Neural progenitor cell (in vitro differentiated cells): Measurements from ENCODE around the gene GRM8. TPM values are rescaled to one million over a fixed set of nuclear protein-coding genes. Genes with fewer than 3 reads are reported as not detected.

Experiments
- DNase-seq: peaks from one replicate; pipeline ENCODE4 v3.0.0-alpha.2; 2016; ENCODE audit warnings: low spot score
- H2AFZ ChIP-seq: fragments of 200-600 bp; sonication (generic); replicated peaks from 2 replicates; pipeline ENCODE4 v1.6.1; 2016; ENCODE audit warnings: antibody characterized with exemption
- H3F3A ChIP-seq: fragments of 200-600 bp; sonication (generic); 2 replicates; pipeline ENCODE4 v1.6.1; 2016; ENCODE audit warnings: antibody characterized with exemption, low read depth
- H3K27ac ChIP-seq: fragments of 200-600 bp; sonication (generic); 2 replicates; pipeline ENCODE4 v1.5.1; 2016; ENCODE audit warnings: mild to moderate bottlenecking
- H3K27me3 ChIP-seq: fragments of 200-600 bp; sonication (generic); 2 replicates; pipeline ENCODE4 v1.6.1; 2016; ENCODE audit warnings: mild to moderate bottlenecking, moderate library complexity
- H3K36me3 ChIP-seq: fragments of 200-600 bp; sonication (generic); 2 replicates; pipeline ENCODE4 v1.5.1; 2016
- H3K4me1 ChIP-seq: fragments of 200-600 bp; sonication (generic); 2 replicates; pipeline ENCODE4 v1.6.1; 2016; ENCODE audit warnings: mixed run types
- H3K4me2 ChIP-seq: fragments of 200-600 bp; sonication (generic); 2 replicates; pipeline ENCODE4 v1.6.1; 2016
- H3K4me3 ChIP-seq: fragments of 200-600 bp; sonication (generic); 2 replicates; pipeline ENCODE4 v1.5.1; 2016
- H3K79me2 ChIP-seq: fragments of 200-600 bp; sonication (generic); 2 replicates; pipeline ENCODE4 v1.6.1; 2016; ENCODE audit warnings: low read depth
- H3K9ac ChIP-seq: fragments of 200-600 bp; sonication (generic); 2 replicates; pipeline ENCODE4 v1.6.1; 2016
- H3K9me3 ChIP-seq: fragments of 200-600 bp; sonication (generic); 2 replicates; pipeline ENCODE4 v1.5.1; 2016; ENCODE audit warnings: low read depth
- H4K20me1 ChIP-seq: fragments of 200-600 bp; sonication (generic); 2 replicates; pipeline ENCODE4 v1.6.1; 2016; ENCODE audit warnings: low read depth
- H3K27ac Mint-ChIP-seq: 3 replicates; pipeline ENCODE4 v1.8.0; 2021; ENCODE audit warnings: mixed read lengths
- H3K27me3 Mint-ChIP-seq: 2 replicates; pipeline ENCODE4 v1.8.0; 2022; ENCODE audit warnings: low read depth, mild to moderate bottlenecking, inconsistent platforms, moderate library complexity, mixed read lengths; ENCODE audit not compliant: insufficient read depth
- H3K36me3 Mint-ChIP-seq: 3 replicates; pipeline ENCODE4 v1.8.0; 2021; ENCODE audit warnings: mixed read lengths
- H3K4me1 Mint-ChIP-seq: 3 replicates; pipeline ENCODE4 v1.8.0; 2021; ENCODE audit warnings: mixed read lengths
- H3K4me3 Mint-ChIP-seq: 3 replicates; pipeline ENCODE4 v1.8.0; 2021; ENCODE audit warnings: mild to moderate bottlenecking, moderate library complexity, mixed read lengths
- H3K9me3 Mint-ChIP-seq: 3 replicates; pipeline ENCODE4 v1.8.0; 2020; ENCODE audit warnings: mixed read lengths
- CTCF ChIP-seq: fragments of 200-600 bp; sonication (generic); IDR thresholded peaks from 2 replicates; pipeline ENCODE4 v1.5.1; 2017; ENCODE audit warnings: antibody characterized with exemption, mild to moderate bottlenecking
- EZH2 ChIP-seq: fragments of 200-600 bp; sonication (generic); IDR thresholded peaks from 2 replicates; pipeline ENCODE4 v1.6.1; 2017; ENCODE audit warnings: antibody characterized with exemption, mild to moderate bottlenecking, moderate library complexity
- EZH2phosphoT487 ChIP-seq: fragments of 200-600 bp; sonication (generic); IDR thresholded peaks from 2 replicates; pipeline ENCODE4 v1.6.1; 2017; ENCODE audit warnings: antibody characterized with exemption
- total RNA-seq: library from RNA; depleted of rRNA; stranded (reverse); fragments of >200 nt; gene quantifications from 2 replicates; pipeline ENCODE4 v1.2.3, GENCODE V29; 2015; ENCODE audit warnings: low replicate concordance

GRM8 gene
- total RNA-seq, 1 donor from 2014 or later, result 0.62 TPM

- Mint-ChIP-seq H3K4me1 (no peaks in the 10 kb centered on the region), H3K27me3 (no peaks in the 10 kb centered on the region), H3K36me3 (no peaks in the 10 kb centered on the region), H3K4me3 (no peak overlapping the region), H3K27ac (no peak overlapping the region), H3K9me3 (no peaks in the 10 kb centered on the region)
- Histone ChIP-seq H2AFZ (no peak overlapping the region), H4K20me1 (no peaks in the 10 kb centered on the region), H3K9ac (no peak overlapping the region), H3K27me3 (no peaks in the 10 kb centered on the region), H3K4me2 (no peak overlapping the region), H3F3A (no peaks in the 10 kb centered on the region), H3K27ac (no peak overlapping the region), H3K4me1 (no peaks in the 10 kb centered on the region), H3K4me3 (no peak overlapping the region), H3K79me2 (no peaks in the 10 kb centered on the region), H3K36me3 (no peaks in the 10 kb centered on the region), H3K9me3 (no peaks in the 10 kb centered on the region)
- TF ChIP-seq EZH2phosphoT487 (no peak), EZH2 (no peak)
- no peak for DNase-seq
Measured at GRCh38 chr7:127135871-127136485, 116.8 kb downstream of the GRM8 start.

- no peak overlapping the region for H3K27ac Mint-ChIP-seq
- Histone ChIP-seq H3K9ac (no peak overlapping the region), H3K27me3 (no peaks in the 10 kb centered on the region), H3K4me2 (no peak overlapping the region), H3K27ac (no peak overlapping the region), H3K36me3 (no peaks in the 10 kb centered on the region), H2AFZ (no peak overlapping the region), H3K4me3 (no peak overlapping the region), H3F3A (no peaks in the 10 kb centered on the region), H3K4me1 (no peaks in the 10 kb centered on the region), H3K9me3 (no peaks in the 10 kb centered on the region), H4K20me1 (no peaks in the 10 kb centered on the region), H3K79me2 (no peaks in the 10 kb centered on the region)
- TF ChIP-seq CTCF (no peak), EZH2 (no peak), EZH2phosphoT487 (no peak)
- no peak overlapping the region for H3K4me3 Mint-ChIP-seq
- no peaks in the 10 kb centered on the region for H3K9me3 Mint-ChIP-seq
- DNase-seq, result no peak
- no peaks in the 10 kb centered on the region for H3K27me3 Mint-ChIP-seq
- no peaks in the 10 kb centered on the region for H3K36me3 Mint-ChIP-seq
- H3K4me1 Mint-ChIP-seq, result no peaks in the 10 kb centered on the region
Measured at GRCh38 chr7:127123220-127123619, 129.5 kb downstream of the GRM8 start.

GRCh38 chr7:127119517-127119916, 133.2 kb downstream of the GRM8 start:
- no peaks in the 10 kb centered on the region for H3K4me1 ChIP-seq
- no peak overlapping the region for H3K27ac ChIP-seq
- H4K20me1 ChIP-seq, result no peaks in the 10 kb centered on the region
- DNase-seq, result no peak
- no peak overlapping the region for H3K4me3 ChIP-seq
- TF ChIP-seq EZH2 (no peak), EZH2phosphoT487 (no peak), CTCF (no peak)
- no peaks in the 10 kb centered on the region for H3K27me3 Mint-ChIP-seq
- H3K9me3 ChIP-seq, result no peaks in the 10 kb centered on the region
- H2AFZ ChIP-seq, result no peak overlapping the region
- no peak overlapping the region for H3K4me2 ChIP-seq
- H3K4me3 Mint-ChIP-seq, result no peak overlapping the region
- no peak overlapping the region for H3K9ac ChIP-seq
- H3K36me3 ChIP-seq, result no peaks in the 10 kb centered on the region
- H3F3A ChIP-seq, result no peaks in the 10 kb centered on the region
- H3K27me3 ChIP-seq, result no peaks in the 10 kb centered on the region
- no peaks in the 10 kb centered on the region for H3K4me1 Mint-ChIP-seq
- H3K79me2 ChIP-seq, result no peaks in the 10 kb centered on the region
- H3K36me3 Mint-ChIP-seq, result no peaks in the 10 kb centered on the region
- no peaks in the 10 kb centered on the region for H3K9me3 Mint-ChIP-seq
- no peak overlapping the region for H3K27ac Mint-ChIP-seq

- H3K4me1 ChIP-seq, result no peaks in the 10 kb centered on the region
- no peaks in the 10 kb centered on the region for H3K4me1 Mint-ChIP-seq
Measured at GRCh38 chr7:127114742-127115265, 137.9 kb downstream of the GRM8 start.

More at GRCh38 chr7:127114742-127115265, 137.9 kb downstream of the GRM8 start:
- Histone ChIP-seq H3K79me2 (no peaks in the 10 kb centered on the region), H2AFZ (no peak overlapping the region), H3K27me3 (no peaks in the 10 kb centered on the region), H3K9ac (no peak overlapping the region), H3K4me3 (no peak overlapping the region), H3K27ac (no peak overlapping the region), H3K4me2 (no peak overlapping the region), H4K20me1 (no peaks in the 10 kb centered on the region), H3F3A (no peaks in the 10 kb centered on the region), H3K36me3 (no peaks in the 10 kb centered on the region), H3K9me3 (no peaks in the 10 kb centered on the region)
- Mint-ChIP-seq H3K36me3 (no peaks in the 10 kb centered on the region), H3K9me3 (no peaks in the 10 kb centered on the region), H3K4me3 (no peak overlapping the region), H3K27ac (no peak overlapping the region), H3K27me3 (no peaks in the 10 kb centered on the region)
- TF ChIP-seq CTCF, result no peak
- TF ChIP-seq EZH2, result no peak
- no peak for TF ChIP-seq EZH2phosphoT487
- no peak for DNase-seq
